Measurements from ENCODE around the gene WNT3. TPM values are rescaled to one million over a fixed set of nuclear protein-coding genes. Genes with fewer than 3 reads are reported as not detected.

Gene WNT3
- total RNA-seq, 1 experiment from 2014 or later = 5.5 TPM

DNA sequence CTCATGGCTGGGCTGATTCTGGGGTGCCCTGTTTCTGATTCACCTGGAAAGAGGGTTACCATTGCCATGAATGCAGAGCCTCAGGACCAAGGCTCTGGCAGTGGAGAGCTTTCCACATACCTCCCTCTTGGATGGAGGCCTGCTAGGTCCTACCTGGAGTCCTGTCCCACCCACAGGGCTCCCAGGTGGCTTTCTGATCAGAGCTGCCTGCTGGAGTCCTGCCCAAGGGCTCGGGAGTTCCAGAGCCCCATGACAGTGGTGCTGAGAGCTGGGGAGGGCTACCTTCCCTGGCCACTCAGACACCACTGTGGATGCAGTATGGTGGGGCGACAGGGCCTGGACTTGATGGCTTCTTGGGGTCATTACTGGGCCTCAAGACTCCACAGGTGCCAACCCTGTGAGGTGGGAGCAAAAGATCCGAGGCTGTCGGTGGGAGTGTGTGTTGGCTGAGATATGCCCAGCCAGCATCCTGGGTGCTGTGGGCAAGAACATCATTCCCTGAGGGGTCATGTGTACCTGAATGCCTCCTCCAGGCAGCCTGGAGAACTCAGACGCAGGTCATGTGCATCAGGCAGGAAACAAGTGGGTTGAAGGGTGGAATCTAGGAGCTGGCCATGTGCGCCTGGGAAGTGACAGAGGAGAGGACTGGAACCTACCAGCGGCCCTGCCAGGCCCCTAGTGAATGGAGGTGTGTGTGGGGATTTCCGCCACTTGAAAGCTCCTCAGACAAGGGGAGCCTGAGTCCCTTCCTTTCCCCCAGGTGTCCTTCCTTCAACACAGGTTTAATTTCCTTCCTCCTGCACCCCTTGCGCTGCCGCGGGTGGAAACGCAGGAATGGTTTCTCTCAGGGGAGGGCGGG lies 2.3 kb upstream of the WNT3 start:
- no peaks in the 10 kb centered on the region for H3K9me3 ChIP-seq (ENCODE audit: control insufficient read depth in 1 of 2, insufficient read depth in 1 of 2, low read depth in 1 of 2, low read length in 2 of 2)
- no peak for DNase-seq (ENCODE audit: low read depth, low spot score)
- RAD21 ChIA-PET (ENCODE audit: low non-redundant PET in 1 of 2, low total read pairs in 2 of 2, uncharacterized antibody in 2 of 2, unreplicated experiment in 2 of 2) = interaction anchor here in 1 of 2 experiments (0.6 kb wide), 1 partner anchor 22 kb away, joined by 3 read pairs; no protein-coding TSS in a partner anchor
- POLR2A ChIA-PET = no interaction called here
- H3K27me3 ChIP-seq (ENCODE audit: insufficient read depth, low read length) = no peaks in the 10 kb centered on the region
- no peak overlapping the region for H2AFZ ChIP-seq (ENCODE audit: low read depth, low read length, poor library complexity, severe bottlenecking)
- CTCF ChIA-PET = no interaction called here
- TF ChIP-seq SIN3A (IDR thresholded peaks at IDR 0.05; ENCODE audit: low read depth) (no peak), ELF1 (IDR thresholded peaks at IDR 0.05; ENCODE audit: borderline replicate concordance, low read depth) (no peak), POLR2A (IDR thresholded peaks at IDR 0.05; ENCODE audit: borderline replicate concordance, extremely low read depth, insufficient read depth, insufficient read length) (no peak), FOSL1 (IDR thresholded peaks at IDR 0.05; ENCODE audit: low read depth) (no peak), SP1 (IDR thresholded peaks at IDR 0.05; ENCODE audit: low read depth) (no peak), EZH2phosphoT487 (IDR thresholded peaks at IDR 0.05; ENCODE audit: borderline replicate concordance) (no peak), RAD21 (IDR thresholded peaks at IDR 0.05; ENCODE audit: low read depth) (no peak), ZFX (IDR thresholded peaks at IDR 0.05) (no peak), TCF7L2 (IDR thresholded peaks at IDR 0.05; ENCODE audit: borderline replicate concordance, extremely low read depth, insufficient read depth, insufficient read length) (no peak)
- TF ChIP-seq, protein P1, sequence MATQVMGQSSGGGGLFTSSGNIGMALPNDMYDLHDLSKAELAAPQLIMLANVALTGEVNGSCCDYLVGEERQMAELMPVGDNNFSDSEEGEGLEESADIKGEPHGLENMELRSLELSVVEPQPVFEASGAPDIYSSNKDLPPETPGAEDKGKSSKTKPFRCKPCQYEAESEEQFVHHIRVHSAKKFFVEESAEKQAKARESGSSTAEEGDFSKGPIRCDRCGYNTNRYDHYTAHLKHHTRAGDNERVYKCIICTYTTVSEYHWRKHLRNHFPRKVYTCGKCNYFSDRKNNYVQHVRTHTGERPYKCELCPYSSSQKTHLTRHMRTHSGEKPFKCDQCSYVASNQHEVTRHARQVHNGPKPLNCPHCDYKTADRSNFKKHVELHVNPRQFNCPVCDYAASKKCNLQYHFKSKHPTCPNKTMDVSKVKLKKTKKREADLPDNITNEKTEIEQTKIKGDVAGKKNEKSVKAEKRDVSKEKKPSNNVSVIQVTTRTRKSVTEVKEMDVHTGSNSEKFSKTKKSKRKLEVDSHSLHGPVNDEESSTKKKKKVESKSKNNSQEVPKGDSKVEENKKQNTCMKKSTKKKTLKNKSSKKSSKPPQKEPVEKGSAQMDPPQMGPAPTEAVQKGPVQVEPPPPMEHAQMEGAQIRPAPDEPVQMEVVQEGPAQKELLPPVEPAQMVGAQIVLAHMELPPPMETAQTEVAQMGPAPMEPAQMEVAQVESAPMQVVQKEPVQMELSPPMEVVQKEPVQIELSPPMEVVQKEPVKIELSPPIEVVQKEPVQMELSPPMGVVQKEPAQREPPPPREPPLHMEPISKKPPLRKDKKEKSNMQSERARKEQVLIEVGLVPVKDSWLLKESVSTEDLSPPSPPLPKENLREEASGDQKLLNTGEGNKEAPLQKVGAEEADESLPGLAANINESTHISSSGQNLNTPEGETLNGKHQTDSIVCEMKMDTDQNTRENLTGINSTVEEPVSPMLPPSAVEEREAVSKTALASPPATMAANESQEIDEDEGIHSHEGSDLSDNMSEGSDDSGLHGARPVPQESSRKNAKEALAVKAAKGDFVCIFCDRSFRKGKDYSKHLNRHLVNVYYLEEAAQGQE (IDR thresholded peaks at IDR 0.05; ENCODE audit: low read depth) = no peak
- TF ChIP-seq, protein P2, sequence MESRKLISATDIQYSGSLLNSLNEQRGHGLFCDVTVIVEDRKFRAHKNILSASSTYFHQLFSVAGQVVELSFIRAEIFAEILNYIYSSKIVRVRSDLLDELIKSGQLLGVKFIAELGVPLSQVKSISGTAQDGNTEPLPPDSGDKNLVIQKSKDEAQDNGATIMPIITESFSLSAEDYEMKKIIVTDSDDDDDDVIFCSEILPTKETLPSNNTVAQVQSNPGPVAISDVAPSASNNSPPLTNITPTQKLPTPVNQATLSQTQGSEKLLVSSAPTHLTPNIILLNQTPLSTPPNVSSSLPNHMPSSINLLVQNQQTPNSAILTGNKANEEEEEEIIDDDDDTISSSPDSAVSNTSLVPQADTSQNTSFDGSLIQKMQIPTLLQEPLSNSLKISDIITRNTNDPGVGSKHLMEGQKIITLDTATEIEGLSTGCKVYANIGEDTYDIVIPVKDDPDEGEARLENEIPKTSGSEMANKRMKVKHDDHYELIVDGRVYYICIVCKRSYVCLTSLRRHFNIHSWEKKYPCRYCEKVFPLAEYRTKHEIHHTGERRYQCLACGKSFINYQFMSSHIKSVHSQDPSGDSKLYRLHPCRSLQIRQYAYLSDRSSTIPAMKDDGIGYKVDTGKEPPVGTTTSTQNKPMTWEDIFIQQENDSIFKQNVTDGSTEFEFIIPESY (IDR thresholded peaks at IDR 0.05; ENCODE audit: extremely low read depth, insufficient replicate concordance, low read length) = no peak
- TF ChIP-seq, protein P3, sequence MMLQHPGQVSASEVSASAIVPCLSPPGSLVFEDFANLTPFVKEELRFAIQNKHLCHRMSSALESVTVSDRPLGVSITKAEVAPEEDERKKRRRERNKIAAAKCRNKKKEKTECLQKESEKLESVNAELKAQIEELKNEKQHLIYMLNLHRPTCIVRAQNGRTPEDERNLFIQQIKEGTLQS (IDR thresholded peaks at IDR 0.05) = no peak
- TF ChIP-seq, protein P4, sequence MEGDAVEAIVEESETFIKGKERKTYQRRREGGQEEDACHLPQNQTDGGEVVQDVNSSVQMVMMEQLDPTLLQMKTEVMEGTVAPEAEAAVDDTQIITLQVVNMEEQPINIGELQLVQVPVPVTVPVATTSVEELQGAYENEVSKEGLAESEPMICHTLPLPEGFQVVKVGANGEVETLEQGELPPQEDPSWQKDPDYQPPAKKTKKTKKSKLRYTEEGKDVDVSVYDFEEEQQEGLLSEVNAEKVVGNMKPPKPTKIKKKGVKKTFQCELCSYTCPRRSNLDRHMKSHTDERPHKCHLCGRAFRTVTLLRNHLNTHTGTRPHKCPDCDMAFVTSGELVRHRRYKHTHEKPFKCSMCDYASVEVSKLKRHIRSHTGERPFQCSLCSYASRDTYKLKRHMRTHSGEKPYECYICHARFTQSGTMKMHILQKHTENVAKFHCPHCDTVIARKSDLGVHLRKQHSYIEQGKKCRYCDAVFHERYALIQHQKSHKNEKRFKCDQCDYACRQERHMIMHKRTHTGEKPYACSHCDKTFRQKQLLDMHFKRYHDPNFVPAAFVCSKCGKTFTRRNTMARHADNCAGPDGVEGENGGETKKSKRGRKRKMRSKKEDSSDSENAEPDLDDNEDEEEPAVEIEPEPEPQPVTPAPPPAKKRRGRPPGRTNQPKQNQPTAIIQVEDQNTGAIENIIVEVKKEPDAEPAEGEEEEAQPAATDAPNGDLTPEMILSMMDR (IDR thresholded peaks at IDR 0.05 in 2 of 3, conservative IDR thresholded peaks at IDR 0.05 in 1 of 3; ENCODE audit: borderline replicate concordance in 1 of 3, insufficient read depth in 1 of 3, low read depth in 2 of 3, low read length in 2 of 3) = no peak
- H3K27ac ChIP-seq (ENCODE audit: low read depth, low read length) = no peak overlapping the region
- ATAC-seq = no peak
- H3K4me3 ChIP-seq (replicated peaks in 1 of 2; ENCODE audit: low read depth in 1 of 2, low read length in 2 of 2) = no peak overlapping the region
- BruUV-seq (replicated peaks) = no TSS peak
- no peaks in the 10 kb centered on the region for H3K79me2 ChIP-seq (ENCODE audit: insufficient read depth, low read length)
- no peaks in the 10 kb centered on the region for H4K20me1 ChIP-seq (ENCODE audit: insufficient read depth)
- no peaks in the 10 kb centered on the region for H3K9me2 ChIP-seq (ENCODE audit: insufficient read depth)
- intact Hi-C loops (cut with micrococcal nuclease) = no loop called here
- H3K9ac ChIP-seq (ENCODE audit: low read length) = no peak overlapping the region
- H3K36me3 ChIP-seq (ENCODE audit: control insufficient read depth in 1 of 2, insufficient read depth in 2 of 2, low read length in 2 of 2) = no peaks in the 10 kb centered on the region
- peaks cover 0 to 6% of the 10 kb centered on the region in 2 experiments; a peak in 2 of 4 replicates for H3K4me1 ChIP-seq (ENCODE audit: control insufficient read depth in 1 of 2, insufficient read depth in 2 of 2, low read length in 2 of 2)
- no peak overlapping the region for H3K4me2 ChIP-seq (ENCODE audit: low read length)

Data from HCT116 (cell line).